ENCODE measurements around the gene MYO3B. TPM values are rescaled to one million over a fixed set of nuclear protein-coding genes. Genes with fewer than 3 reads are reported as not detected.

MYO3B gene
- polyA plus RNA-seq, 1 donor (not counting 4 experiments of a cell fraction or from before 2014, with no cell fraction given), result 4.4 TPM

- H3K27me3 ChIP-seq (ENCODE audit: control insufficient read depth, extremely low read depth, insufficient read depth, low read length), result no peaks in the 10 kb centered on the region
- H3K27ac ChIP-seq (ENCODE audit: control insufficient read depth, insufficient read depth, low read length), result no peak overlapping the region
- H3K4me1 ChIP-seq (ENCODE audit: control insufficient read depth, extremely low read depth, insufficient read depth, low read length), result no peaks in the 10 kb centered on the region
- H3K9me3 ChIP-seq (ENCODE audit: control insufficient read depth, low read depth, low read length), result no peaks in the 10 kb centered on the region
- no peaks in the 10 kb centered on the region for H4K20me1 ChIP-seq (ENCODE audit: control insufficient read depth, extremely low read depth, insufficient read depth, low read length)
- H3K79me2 ChIP-seq (ENCODE audit: control insufficient read depth, insufficient read depth, low read length), result no peaks in the 10 kb centered on the region
- TF ChIP-seq EZH2 (IDR thresholded peaks at IDR 0.05; ENCODE audit: low read length) (no peak), CTCF (optimal IDR thresholded peaks at IDR 0.05 in 1 of 3, IDR thresholded peaks at IDR 0.05 in 1 of 3, conservative IDR thresholded peaks at IDR 0.05 in 1 of 3; ENCODE audit: extremely low read depth in 1 of 3, insufficient read depth in 2 of 3, low read length in 3 of 3) (no peak)
- H3K9me1 ChIP-seq (ENCODE audit: control insufficient read depth, extremely low read depth, insufficient read depth, low read length), result no peaks in the 10 kb centered on the region
- DNase-seq (ENCODE audit: low read depth, low spot score) (no peak), FAIRE-seq (no peak)
- no peak overlapping the region for H3K4me3 ChIP-seq (ENCODE audit: control insufficient read depth in 2 of 3, extremely low read depth in 1 of 3, insufficient read depth in 2 of 3, low read depth in 1 of 3, low read length in 3 of 3)
- H2AFZ ChIP-seq (ENCODE audit: control insufficient read depth, low read length), result no peak overlapping the region
- no peaks in the 10 kb centered on the region for H3K36me3 ChIP-seq (ENCODE audit: control insufficient read depth in 2 of 2, extremely low read depth in 1 of 2, insufficient read depth in 2 of 2, low read length in 2 of 2)
- H3K4me2 ChIP-seq (ENCODE audit: control insufficient read depth, extremely low read depth, insufficient read depth, low read depth, low read length), result no peak overlapping the region
- no peak overlapping the region for H3K9ac ChIP-seq (ENCODE audit: control insufficient read depth, extremely low read depth, insufficient read depth, low read length)
- dilution Hi-C loops (cut with MboI; ENCODE audit: extremely low pct_ligation_motif_present, low sequenced_read_pairs), result no loop called here
These were observed 517.8 kb downstream of the MYO3B start for GRCh38 chr2:170695521-170696410.

GRCh38 chr2:170696948-170697347, 519.0 kb downstream of the MYO3B start:
- no peaks in the 10 kb centered on the region for H4K20me1 ChIP-seq (ENCODE audit: control insufficient read depth, extremely low read depth, insufficient read depth, low read length)
- no peak overlapping the region for H3K4me3 ChIP-seq (ENCODE audit: control insufficient read depth in 2 of 3, extremely low read depth in 1 of 3, insufficient read depth in 2 of 3, low read depth in 1 of 3, low read length in 3 of 3)
- no peaks in the 10 kb centered on the region for H3K9me3 ChIP-seq (ENCODE audit: control insufficient read depth, low read depth, low read length)
- H3K27me3 ChIP-seq (ENCODE audit: control insufficient read depth, extremely low read depth, insufficient read depth, low read length), result no peaks in the 10 kb centered on the region
- H3K9ac ChIP-seq (ENCODE audit: control insufficient read depth, extremely low read depth, insufficient read depth, low read length), result no peak overlapping the region
- no peaks in the 10 kb centered on the region for H3K9me1 ChIP-seq (ENCODE audit: control insufficient read depth, extremely low read depth, insufficient read depth, low read length)
- no peak for FAIRE-seq
- no peak overlapping the region for H3K4me2 ChIP-seq (ENCODE audit: control insufficient read depth, extremely low read depth, insufficient read depth, low read depth, low read length)
- H3K27ac ChIP-seq (ENCODE audit: control insufficient read depth, insufficient read depth, low read length), result no peak overlapping the region
- no peak for DNase-seq (ENCODE audit: low read depth, low spot score)
- no peaks in the 10 kb centered on the region for H3K36me3 ChIP-seq (ENCODE audit: control insufficient read depth in 2 of 2, extremely low read depth in 1 of 2, insufficient read depth in 2 of 2, low read length in 2 of 2)
- H3K4me1 ChIP-seq (ENCODE audit: control insufficient read depth, extremely low read depth, insufficient read depth, low read length), result no peaks in the 10 kb centered on the region
- no peaks in the 10 kb centered on the region for H3K79me2 ChIP-seq (ENCODE audit: control insufficient read depth, insufficient read depth, low read length)
- dilution Hi-C loops (cut with MboI; ENCODE audit: extremely low pct_ligation_motif_present, low sequenced_read_pairs), result no loop called here
- TF ChIP-seq EZH2 (IDR thresholded peaks at IDR 0.05; ENCODE audit: low read length), result no peak
- H2AFZ ChIP-seq (ENCODE audit: control insufficient read depth, low read length), result no peak overlapping the region
